Measurements from ENCODE around the gene TMEM106C.

DNA sequence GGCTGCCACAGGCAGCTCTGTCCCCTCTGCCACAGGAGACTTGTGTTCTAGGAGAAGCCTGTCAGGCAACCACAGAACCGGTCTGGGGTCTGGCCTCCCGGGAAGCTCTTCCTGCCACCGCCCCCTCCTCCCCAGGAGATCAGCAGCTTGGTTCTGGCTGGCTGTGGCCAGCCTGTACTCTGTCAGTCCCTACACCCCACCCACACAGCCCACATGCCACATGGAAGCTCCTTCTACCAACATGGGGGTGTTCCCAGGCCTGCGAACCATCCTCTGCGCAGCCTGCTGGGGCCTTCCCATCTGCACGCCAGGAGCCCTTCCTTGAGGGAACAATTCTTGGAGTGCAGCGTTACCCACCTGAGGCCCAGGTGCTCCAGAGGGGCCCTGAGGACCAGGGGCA lies 16.8 kb downstream of the TMEM106C start:
- TF ChIP-seq, protein P1, sequence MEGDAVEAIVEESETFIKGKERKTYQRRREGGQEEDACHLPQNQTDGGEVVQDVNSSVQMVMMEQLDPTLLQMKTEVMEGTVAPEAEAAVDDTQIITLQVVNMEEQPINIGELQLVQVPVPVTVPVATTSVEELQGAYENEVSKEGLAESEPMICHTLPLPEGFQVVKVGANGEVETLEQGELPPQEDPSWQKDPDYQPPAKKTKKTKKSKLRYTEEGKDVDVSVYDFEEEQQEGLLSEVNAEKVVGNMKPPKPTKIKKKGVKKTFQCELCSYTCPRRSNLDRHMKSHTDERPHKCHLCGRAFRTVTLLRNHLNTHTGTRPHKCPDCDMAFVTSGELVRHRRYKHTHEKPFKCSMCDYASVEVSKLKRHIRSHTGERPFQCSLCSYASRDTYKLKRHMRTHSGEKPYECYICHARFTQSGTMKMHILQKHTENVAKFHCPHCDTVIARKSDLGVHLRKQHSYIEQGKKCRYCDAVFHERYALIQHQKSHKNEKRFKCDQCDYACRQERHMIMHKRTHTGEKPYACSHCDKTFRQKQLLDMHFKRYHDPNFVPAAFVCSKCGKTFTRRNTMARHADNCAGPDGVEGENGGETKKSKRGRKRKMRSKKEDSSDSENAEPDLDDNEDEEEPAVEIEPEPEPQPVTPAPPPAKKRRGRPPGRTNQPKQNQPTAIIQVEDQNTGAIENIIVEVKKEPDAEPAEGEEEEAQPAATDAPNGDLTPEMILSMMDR (IDR thresholded peaks at IDR 0.05), result no peak
- TF ChIP-seq POLR2A (IDR thresholded peaks at IDR 0.05), result no peak

Data from tibial nerve (tissue), 3 donors.